NCI-H510A treated with DMSO at 0.1 percent for 48 hours (cell line): ENCODE data around the gene SYNE4.
"Not testable (repeated sequence)": the region's sequence is repeated elsewhere in the genome, so short reads cannot be mapped to it uniquely, and the experiment has no call there.

ENCODE experiments used
- DNase-seq: peaks from one replicate; lab custom pipeline; 2025; lab: John Stamatoyannopoulos, UW

SYNE4 gene

DNA sequence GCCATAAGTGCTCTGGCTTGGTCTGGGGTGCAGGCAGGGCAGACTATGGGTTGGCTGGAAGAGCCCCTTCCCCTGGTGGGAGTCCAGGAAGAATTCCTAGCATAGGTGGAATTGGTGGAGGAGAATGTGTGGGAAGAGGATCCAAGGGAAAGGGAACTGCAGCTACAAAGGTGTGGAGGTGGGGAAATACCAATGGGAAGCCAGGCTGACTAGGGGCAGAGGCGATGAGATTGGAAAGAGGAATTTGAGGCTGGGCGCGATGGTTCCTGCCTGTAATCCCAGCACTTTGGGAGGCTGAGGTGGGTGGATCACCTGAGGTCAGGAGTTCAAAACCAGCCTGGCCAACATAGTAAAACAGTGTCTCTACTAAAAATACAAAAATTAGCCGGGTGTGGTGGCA, 18.5 kb downstream of the SYNE4 start:
- DNase-seq: no peak

DNA sequence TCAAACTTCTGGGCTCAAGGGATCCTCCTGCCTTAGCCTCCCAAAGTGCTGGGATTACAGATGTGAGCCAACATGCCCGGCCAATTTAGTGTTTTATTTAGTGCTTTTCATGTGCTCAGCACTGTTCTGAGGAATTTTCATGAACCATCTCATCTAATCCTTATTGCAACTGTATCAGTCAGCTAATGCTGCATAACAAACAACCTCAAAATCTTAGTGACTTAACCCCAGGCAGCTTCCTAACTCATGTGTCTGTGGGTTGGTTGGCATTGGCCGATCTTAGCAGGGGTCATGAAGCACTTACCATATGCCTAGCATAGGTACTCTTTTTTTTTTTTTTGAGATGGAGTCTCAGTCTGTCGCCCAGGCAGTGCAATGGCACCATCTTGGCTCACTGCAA, 19.8 kb downstream of the SYNE4 start:
- no peak for DNase-seq

DNA sequence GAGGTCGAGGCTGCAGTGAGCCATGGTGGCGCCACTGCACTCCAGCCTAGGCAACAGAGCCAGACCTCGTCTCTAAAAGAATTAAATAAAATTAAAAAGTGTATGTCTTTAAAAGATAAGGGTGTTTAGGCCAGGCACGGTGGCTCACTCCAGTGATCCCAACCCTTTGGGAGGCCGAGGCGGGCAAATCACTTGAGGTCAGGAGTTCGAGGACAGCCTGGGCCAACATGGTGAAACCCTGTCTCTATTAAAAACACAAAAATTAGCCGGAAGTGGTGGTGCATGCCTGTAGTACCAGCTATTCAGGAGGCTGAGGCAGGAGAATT, 21.1 kb downstream of the SYNE4 start:
- peak; percentile 53 for DNase-seq

- peak; percentile 60 for DNase-seq
Measured at GRCh38 chr19:35986664-35987570, 21.7 kb downstream of the SYNE4 start.

DNA sequence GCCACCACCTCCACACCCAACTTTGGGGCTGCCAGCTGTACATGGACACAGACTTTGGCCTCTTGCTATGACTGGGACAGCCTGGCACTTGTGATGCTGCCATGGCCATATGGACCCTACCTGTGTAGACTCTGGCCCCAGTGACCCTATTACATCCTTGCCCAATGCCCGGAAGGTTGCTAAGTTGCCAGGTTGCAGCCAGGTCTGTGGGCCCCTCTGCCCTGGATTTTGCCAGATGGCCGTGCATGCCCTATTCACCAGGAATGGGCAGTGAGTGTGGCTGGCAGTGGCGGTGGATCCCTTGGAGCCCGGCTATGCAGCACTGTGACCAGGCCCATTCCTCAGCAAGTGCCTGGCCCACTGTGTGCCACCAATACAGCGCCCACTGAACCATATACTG, 22.5 kb downstream of the SYNE4 start:
- DNase-seq: no peak

DNA sequence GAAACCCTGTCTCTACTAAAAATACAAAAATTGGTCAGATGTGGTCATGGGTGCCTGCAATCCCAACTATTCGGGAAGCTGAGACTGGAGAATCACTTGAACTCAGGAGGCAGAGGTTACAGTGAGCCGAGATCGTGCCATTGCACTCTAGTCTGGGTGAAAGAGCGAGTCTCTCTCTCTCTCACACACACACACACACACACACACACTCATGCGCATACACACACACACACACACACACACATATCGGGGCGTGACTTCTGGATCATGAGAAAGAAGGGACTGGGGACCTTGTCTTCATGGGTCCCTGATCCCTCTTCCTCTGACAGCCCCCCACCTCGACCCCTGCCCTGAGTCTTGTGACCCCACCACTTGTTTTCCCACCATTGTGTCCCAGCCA, 25.4 kb downstream of the SYNE4 start:
- no peak for DNase-seq

- DNase-seq: not testable (repeated sequence)
Measured at GRCh38 chr19:35980997-35981396, 27.6 kb downstream of the SYNE4 start.

DNA sequence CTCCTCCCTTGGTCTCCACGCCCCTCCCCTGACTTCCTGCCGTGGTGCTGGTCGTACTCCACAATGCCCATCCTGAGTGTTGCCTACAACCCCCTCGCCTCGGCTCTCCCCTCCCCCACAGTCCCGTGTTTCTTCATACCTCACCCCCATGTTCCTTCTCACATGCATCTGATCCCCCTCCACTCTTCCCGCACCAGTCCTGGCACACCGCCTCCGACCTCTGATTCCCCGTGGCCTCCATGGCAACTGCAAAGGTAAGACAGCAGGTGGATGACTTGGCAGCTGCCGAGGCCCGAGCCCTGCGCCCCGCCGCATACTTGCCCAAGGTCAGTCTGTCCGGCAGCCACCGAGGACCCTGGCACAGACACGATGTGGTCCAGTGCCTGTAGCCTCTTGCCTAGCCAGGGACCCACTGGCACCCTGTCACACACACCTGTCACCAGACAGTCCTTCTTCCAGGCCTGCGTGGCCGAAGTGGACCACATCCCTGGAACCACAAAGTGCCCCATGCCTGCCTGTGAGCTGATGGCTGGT, 29.7 kb downstream of the SYNE4 start:
- DNase-seq: no peak

DNA sequence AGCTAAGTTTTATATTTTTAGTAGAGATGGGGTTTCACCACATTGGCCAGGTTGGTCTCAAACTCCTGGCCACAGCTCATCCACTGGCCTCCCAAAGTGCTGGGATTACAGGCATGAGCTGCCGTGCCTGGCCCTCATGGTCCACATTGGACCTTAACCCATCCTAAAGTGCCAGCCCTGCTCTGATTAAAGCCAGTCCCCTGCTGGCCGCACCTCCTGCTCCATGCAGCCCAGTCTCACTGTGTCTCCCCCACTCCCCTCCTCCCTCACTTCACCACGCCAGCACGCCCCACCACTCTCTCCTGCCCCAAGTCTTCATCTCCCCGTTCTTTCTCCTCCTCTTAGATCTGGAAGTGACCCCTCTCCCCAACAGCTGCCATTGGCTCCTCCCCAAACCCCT, 30.3 kb downstream of the SYNE4 start:
- DNase-seq: no peak

DNA sequence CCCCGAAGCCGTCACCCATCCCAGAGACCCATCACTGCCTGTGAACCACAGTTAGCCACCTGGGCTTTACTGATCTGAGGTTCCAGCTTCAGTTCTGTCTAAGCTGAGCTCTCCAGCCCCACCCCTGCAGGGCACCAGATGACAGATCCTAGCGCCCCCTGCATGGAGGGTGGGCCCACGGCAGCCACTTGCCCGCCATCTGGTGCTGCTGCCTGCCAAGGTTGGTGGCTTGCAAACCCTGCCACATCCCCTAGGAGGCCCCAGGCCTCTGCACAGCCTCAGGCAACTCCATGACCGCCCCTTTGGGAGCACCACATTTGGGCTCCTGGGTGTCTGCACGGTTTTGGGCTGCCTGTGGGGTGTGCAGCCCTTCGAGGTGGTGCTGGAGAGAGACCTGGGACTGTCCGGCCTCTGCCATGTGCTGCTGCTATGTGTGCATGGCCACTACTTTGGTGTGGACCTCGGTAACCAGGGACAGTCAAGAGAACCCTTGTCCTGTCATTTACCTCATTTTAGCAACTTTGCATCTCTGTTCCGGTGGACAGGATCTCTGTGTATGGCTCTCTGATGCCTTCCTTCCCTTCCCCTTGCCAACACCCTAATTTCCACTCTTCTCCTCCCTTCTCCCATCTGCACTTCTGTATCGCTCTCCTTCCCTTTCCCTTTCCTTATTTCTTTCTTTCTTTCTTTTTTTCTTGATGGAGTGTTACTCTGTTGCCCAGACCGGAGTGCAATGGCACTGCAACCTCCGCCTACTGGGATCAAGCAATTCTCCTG, 31.0 kb downstream of the SYNE4 start:
- DNase-seq: no peak

- no peak for DNase-seq
Measured at GRCh38 chr19:35975608-35976214, 32.9 kb downstream of the SYNE4 start.

GRCh38 chr19:35973487-35973886, 35.1 kb downstream of the SYNE4 start:
- DNase-seq: no peak

DNA sequence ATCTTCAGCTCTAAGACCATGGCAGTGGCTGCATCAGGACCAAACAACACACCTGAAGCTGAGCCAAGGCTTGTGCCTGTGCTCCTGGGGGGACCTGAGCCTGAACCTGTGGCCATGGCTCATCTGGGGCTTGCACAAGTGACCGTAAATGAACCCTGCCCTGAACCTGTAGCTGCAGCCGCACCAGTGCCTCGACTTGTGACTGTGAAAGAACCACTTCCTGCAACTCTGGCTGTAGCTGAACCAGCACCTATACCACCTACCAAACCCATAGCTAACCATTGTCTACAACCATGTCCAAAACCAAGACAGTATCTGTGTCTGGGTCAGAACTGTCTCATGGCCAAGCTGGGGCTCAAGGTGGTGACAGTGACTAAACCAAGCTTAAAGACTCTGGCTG, 41.8 kb downstream of the SYNE4 start:
- no peak for DNase-seq

DNA sequence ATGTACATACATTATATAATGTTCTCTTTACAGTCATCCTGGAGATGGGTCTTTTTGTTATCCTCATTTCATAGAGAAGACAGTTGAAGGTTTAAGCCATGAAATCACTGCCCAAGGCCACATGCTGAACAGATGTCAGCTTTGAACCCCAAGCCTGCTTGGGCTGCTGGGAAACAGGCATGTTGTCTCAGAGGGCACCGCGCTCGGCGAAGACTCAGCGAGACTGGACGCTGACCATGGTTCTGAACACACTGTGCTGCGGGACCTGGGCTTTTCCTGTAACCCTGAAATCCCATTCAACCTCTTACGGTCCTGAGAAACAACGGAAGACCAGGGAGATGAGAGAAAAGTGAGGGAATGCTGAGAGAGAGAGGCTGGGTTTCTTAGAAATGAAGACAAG, 45.1 kb downstream of the SYNE4 start:
- no peak for DNase-seq

GRCh38 chr19:35960432-35960972, 48.1 kb downstream of the SYNE4 start:
- DNase-seq: no peak

DNA sequence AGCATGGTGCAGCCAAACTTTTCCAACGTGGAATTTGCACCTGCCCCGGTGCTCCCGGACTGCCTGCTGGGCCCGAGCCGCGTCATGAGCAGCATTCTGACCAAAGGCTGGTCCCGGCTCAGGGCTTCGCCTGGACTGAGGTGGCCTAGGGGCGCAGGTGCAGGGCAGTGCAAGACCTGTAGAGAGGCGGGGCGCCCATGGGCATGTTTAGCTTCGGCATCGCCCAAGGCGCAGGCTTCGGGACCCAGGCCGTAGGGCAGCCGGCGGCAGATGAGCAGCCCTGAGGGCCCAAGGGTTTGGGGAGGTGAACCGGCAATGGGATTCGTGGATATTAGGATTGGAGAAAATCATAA, 48.7 kb downstream of the SYNE4 start:
- DNase-seq: no peak

- DNase-seq: no peak
Measured at GRCh38 chr19:35959040-35959967, 49.3 kb downstream of the SYNE4 start.

DNA sequence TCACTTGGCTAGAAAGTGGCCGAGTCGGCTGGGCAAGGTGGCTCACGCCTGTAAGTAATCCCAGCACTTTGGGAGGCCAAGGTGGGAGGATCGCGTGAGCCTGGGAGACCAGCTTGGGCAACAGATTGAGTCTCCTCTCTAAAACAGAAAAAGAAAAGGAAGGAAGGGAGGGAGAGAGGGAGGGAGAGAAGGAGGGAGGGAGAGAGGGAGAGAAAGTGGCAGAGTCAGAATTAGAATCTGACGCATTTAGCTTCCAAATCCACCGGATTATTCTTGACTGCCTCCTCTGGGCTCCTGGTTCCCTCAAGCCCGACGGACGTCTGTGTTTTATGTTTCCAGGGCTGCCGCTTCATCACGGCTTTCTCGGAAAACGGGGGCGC, 50.0 kb downstream of the SYNE4 start:
- DNase-seq: no peak

DNA sequence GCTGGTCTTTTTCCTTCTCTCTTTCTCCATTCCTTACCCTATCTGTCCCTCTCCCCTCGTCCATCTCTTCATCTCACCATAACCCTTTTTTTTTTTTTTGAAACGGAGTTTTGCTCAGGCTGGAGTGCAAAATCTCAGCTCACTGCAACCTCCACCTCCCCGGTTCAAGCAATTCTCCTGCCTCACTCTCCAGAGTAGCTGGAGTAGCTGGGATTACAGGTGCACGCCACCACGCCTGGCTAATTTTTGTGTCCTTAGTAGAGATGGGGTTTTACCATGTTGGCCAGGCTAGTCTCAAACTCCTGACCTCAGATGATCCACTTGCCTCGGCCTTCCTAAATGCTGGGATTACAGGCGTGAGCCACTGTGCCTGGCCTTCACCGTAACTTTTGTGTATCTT, 51.2 kb downstream of the SYNE4 start:
- not testable (repeated sequence) for DNase-seq

GRCh38 chr19:35955881-35956634, 52.6 kb downstream of the SYNE4 start:
- no peak for DNase-seq
